H1 (cell line): ENCODE data around the gene ERMN. TPM values are rescaled to one million over a fixed set of nuclear protein-coding genes. Genes with fewer than 3 reads are reported as not detected.
A peak's percentile ranks its signal among the peaks of the same experiment; 100 is the strongest.

Experiments
- CTCF ChIA-PET: fragments of 300-600 bp; sonication (Branson Sonifier 250); formaldehyde crosslinking; loops from one replicate; lab custom pipeline; 2021; ENCODE audit not compliant: partially characterized antibody; lab: Charles Lee
- POLR2A ChIA-PET: fragments of 300-600 bp; sonication (Branson Sonifier 250); formaldehyde crosslinking; loops from one replicate; lab custom pipeline; 2021; ENCODE audit warnings: inconsistent platforms; ENCODE audit not compliant: partially characterized antibody; lab: Charles Lee
- DNase-seq, 2 experiments: peaks; one replicate each; pipeline versions ENCODE4 v3.0.0 to v3.0.0-alpha.2; 2010 to 2022; ENCODE audit warnings: low spot score in 2 of 2, low read depth in 1 of 2, mixed read lengths in 1 of 2
- FAIRE-seq: peaks from 2 replicates; lab custom pipeline; 2011; peaks lifted over from hg19 to GRCh38; lab: Jason Lieb, UNC
- H2AFZ ChIP-seq: 2 replicates; pipeline ENCODE4 v1.8.1; 2012; ENCODE audit warnings: low read length, inconsistent platforms
- H2AK5ac ChIP-seq: 2 replicates; pipeline ENCODE4 v1.6.1; 2013; ENCODE audit warnings: low read depth, low read length
- H2BK120ac ChIP-seq: replicated peaks from 2 replicates; pipeline ENCODE3; 2013; ENCODE audit warnings: low read depth, low read length, inconsistent platforms
- H2BK12ac ChIP-seq: 2 replicates; pipeline ENCODE4 v1.6.1; 2013; ENCODE audit warnings: low read depth, low read length
- H2BK15ac ChIP-seq: 2 replicates; pipeline ENCODE4 v1.6.1; 2013; ENCODE audit warnings: low read length
- H2BK20ac ChIP-seq: 2 replicates; pipeline ENCODE4 v1.6.1; 2013; ENCODE audit warnings: low read length
- H2BK5ac ChIP-seq: 2 replicates; pipeline ENCODE4 v1.6.1; 2013; ENCODE audit warnings: low read depth, low read length
- H3K14ac ChIP-seq: 2 replicates; pipeline ENCODE4 v1.6.1; 2013; ENCODE audit warnings: inconsistent platforms; ENCODE audit not compliant: insufficient read length
- H3K18ac ChIP-seq: 2 replicates; pipeline ENCODE4 v1.6.1; 2013; ENCODE audit warnings: low read length; ENCODE audit errors: extremely low read depth
- H3K23ac ChIP-seq: 2 replicates; pipeline ENCODE4 v1.6.1; 2013; ENCODE audit warnings: inconsistent platforms; ENCODE audit not compliant: insufficient read length
- H3K23me2 ChIP-seq: 2 replicates; pipeline ENCODE4 v1.6.1; 2013; ENCODE audit warnings: low read depth, low read length
- H3K27ac ChIP-seq: 2 replicates; pipeline ENCODE4 v1.6.1; 2011; ENCODE audit warnings: low read depth, low read length, inconsistent platforms
- H3K27me3 ChIP-seq, 4 experiments: replicated peaks in 1 of 4; 1 replicate in 1 of 4; 2 replicates in 3 of 4; pipeline versions ENCODE4 v1.6.1 to v1.8.1; 2011 to 2013; ENCODE audit warnings: low read length in 3 of 4, mild to moderate bottlenecking in 3 of 4, inconsistent platforms in 2 of 4, mixed read lengths in 2 of 4, moderate library complexity in 1 of 4; ENCODE audit not compliant: control insufficient read depth in 3 of 4, insufficient read depth in 3 of 4; ENCODE audit errors: extremely low read depth in 1 of 4
- H3K36me3 ChIP-seq, 4 experiments: 2 replicates each; pipeline versions ENCODE4 v1.6.1 to v1.8.1; 2011 to 2013; ENCODE audit warnings: mild to moderate bottlenecking in 4 of 4, low read length in 3 of 4, moderate library complexity in 2 of 4, control low read depth in 1 of 4, inconsistent platforms in 1 of 4; ENCODE audit not compliant: insufficient read depth in 4 of 4, control insufficient read depth in 2 of 4
- H3K4ac ChIP-seq: replicated peaks from 2 replicates; pipeline ENCODE3; 2013; ENCODE audit warnings: low read length, low read depth, mixed read lengths, inconsistent platforms; ENCODE audit not compliant: insufficient read length
- H3K4me1 ChIP-seq, 4 experiments: replicated peaks in 1 of 4; 1 replicate in 1 of 4; 2 replicates in 3 of 4; pipeline versions ENCODE4 v1.6.1 to v1.8.1; 2011 to 2013; ENCODE audit warnings: low read length in 3 of 4, inconsistent platforms in 2 of 4, mixed read lengths in 1 of 4; ENCODE audit not compliant: insufficient read depth in 4 of 4, control insufficient read depth in 3 of 4
- H3K4me2 ChIP-seq, 2 experiments: 2 replicates each; pipeline versions ENCODE4 v1.6.1 to v1.8.1; 2011 to 2013; ENCODE audit warnings: low read depth in 2 of 2, low read length in 2 of 2, control low read depth in 1 of 2, inconsistent platforms in 1 of 2, mild to moderate bottlenecking in 1 of 2; ENCODE audit not compliant: insufficient read depth in 1 of 2
- H3K4me3 ChIP-seq, 4 experiments: fragments of 200-600, 300-600 bp in 1 of 4; sonication (generic), shearing (Covaris generic), sonication (Bioruptor Twin) in 1 of 4; 2 replicates each; pipeline versions ENCODE4 v1.5.1 to v1.8.1; 2011 to 2016; ENCODE audit warnings: low read length in 4 of 4, low read depth in 3 of 4, control low read depth in 2 of 4, inconsistent platforms in 2 of 4, mild to moderate bottlenecking in 2 of 4, mixed read lengths in 1 of 4, moderate library complexity in 1 of 4; ENCODE audit not compliant: insufficient read depth in 2 of 4; ENCODE audit errors: extremely low read depth in 1 of 4
- H3K56ac ChIP-seq: replicated peaks from 2 replicates; pipeline ENCODE3; 2013; ENCODE audit warnings: low read depth, mild to moderate bottlenecking, mixed read lengths, low read length, inconsistent platforms; ENCODE audit not compliant: insufficient read length
- H3K79me1 ChIP-seq: 2 replicates; pipeline ENCODE4 v1.6.1; 2013; ENCODE audit warnings: low read depth, low read length, control low read depth
- H3K79me2 ChIP-seq, 2 experiments: 2 replicates each; pipeline versions ENCODE4 v1.6.1 to v1.8.1; 2012 to 2013; ENCODE audit warnings: low read length in 2 of 2, mild to moderate bottlenecking in 2 of 2, inconsistent platforms in 1 of 2; ENCODE audit not compliant: insufficient read depth in 2 of 2, control insufficient read depth in 1 of 2
- H3K9ac ChIP-seq, 4 experiments: replicated peaks in 1 of 4; 1 replicate in 1 of 4; 2 replicates in 3 of 4; pipeline versions ENCODE4 v1.6.1 to v1.8.1; 2011 to 2013; ENCODE audit warnings: low read depth in 3 of 4, low read length in 3 of 4, control low read depth in 2 of 4, mild to moderate bottlenecking in 2 of 4, moderate library complexity in 2 of 4, inconsistent platforms in 1 of 4; ENCODE audit errors: extremely low read depth in 1 of 4
- H3K9me3 ChIP-seq, 2 experiments: 2 replicates each; pipeline versions ENCODE4 v1.6.1 to v1.8.1; 2012 to 2013; ENCODE audit warnings: mild to moderate bottlenecking in 2 of 2, moderate library complexity in 2 of 2, control low read depth in 1 of 2, inconsistent platforms in 1 of 2, low read depth in 1 of 2, low read length in 1 of 2, mixed read lengths in 1 of 2; ENCODE audit not compliant: insufficient read depth in 2 of 2
- H4K20me1 ChIP-seq, 2 experiments: replicated peaks in 1 of 2; 2 replicates each; pipeline versions ENCODE3 to v1.8.1; 2011 to 2013; ENCODE audit warnings: inconsistent platforms in 2 of 2, low read length in 2 of 2, mild to moderate bottlenecking in 1 of 2; ENCODE audit not compliant: insufficient read depth in 2 of 2, control insufficient read depth in 1 of 2
- H4K5ac ChIP-seq: 2 replicates; pipeline ENCODE4 v1.6.1; 2013; ENCODE audit warnings: low read length, low read depth, mixed read lengths, inconsistent platforms; ENCODE audit not compliant: insufficient read length
- H4K8ac ChIP-seq: 2 replicates; pipeline ENCODE4 v1.8.0; 2013; ENCODE audit warnings: mild to moderate bottlenecking, moderate library complexity, low read length, inconsistent platforms; ENCODE audit not compliant: insufficient read depth; ENCODE audit errors: extremely low read depth
- H4K91ac ChIP-seq: replicated peaks from 2 replicates; pipeline ENCODE3; 2013; ENCODE audit warnings: low read length, mixed read lengths, inconsistent platforms; ENCODE audit not compliant: insufficient read length
- BACH1 ChIP-seq: IDR thresholded peaks from 2 replicates; pipeline ENCODE4 v1.6.1; 2012; ENCODE audit warnings: low read length, improper control_type of control experiment
- CEBPB ChIP-seq: IDR thresholded peaks from 2 replicates; pipeline ENCODE4 v1.6.1; 2012; ENCODE audit warnings: low read depth, low read length
- CHD1 ChIP-seq: IDR thresholded peaks from 2 replicates; pipeline ENCODE4 v1.6.1; 2012; ENCODE audit warnings: low read depth, low read length, improper control_type of control experiment
- CTBP2 ChIP-seq: IDR thresholded peaks from 2 replicates; pipeline ENCODE4 v1.7.0; 2011; ENCODE audit warnings: borderline replicate concordance, mild to moderate bottlenecking, moderate library complexity, mixed read lengths, low read length; ENCODE audit not compliant: insufficient read depth, insufficient read length
- EZH2 ChIP-seq: fragments of 200-600 bp; sonication (generic); IDR thresholded peaks from 2 replicates; pipeline ENCODE4 v1.7.1; 2012; ENCODE audit warnings: low read depth, mild to moderate bottlenecking, moderate library complexity, low read length, inconsistent platforms; ENCODE audit not compliant: severe bottlenecking
- KDM1A ChIP-seq: fragments of 200-600, 300-600 bp; sonication (generic); IDR thresholded peaks from 2 replicates; pipeline ENCODE4 v1.7.1; 2016; ENCODE audit warnings: mild to moderate bottlenecking, low read length, borderline replicate concordance
- NRF1 ChIP-seq: IDR thresholded peaks from 2 replicates; pipeline ENCODE4 v1.6.1; 2011; ENCODE audit warnings: mild to moderate bottlenecking, low read depth, low read length, improper control_type of control experiment
- RAD21 ChIP-seq, 2 experiments: IDR thresholded peaks in 1 of 2; conservative IDR thresholded peaks in 1 of 2; 2 replicates each; pipeline ENCODE4 v1.6.1; 2011; ENCODE audit warnings: low read depth in 2 of 2, low read length in 2 of 2, improper control_type of control experiment in 1 of 2, inconsistent platforms in 1 of 2, mild to moderate bottlenecking in 1 of 2, moderate library complexity in 1 of 2
- RNF2 ChIP-seq: fragments of 200-900, 300-1000 bp; sonication (generic); IDR thresholded peaks from 2 replicates; pipeline ENCODE4 v1.7.1; 2016; ENCODE audit warnings: borderline replicate concordance, low read depth, mild to moderate bottlenecking, antibody characterized with exemption, low read length; ENCODE audit not compliant: poor library complexity, severe bottlenecking; ENCODE audit errors: missing control alignments
- SP4 ChIP-seq: IDR thresholded peaks from 2 replicates; pipeline ENCODE4 v1.6.1; 2012; ENCODE audit warnings: low read length, inconsistent platforms
- SRF ChIP-seq: IDR thresholded peaks from 2 replicates; pipeline ENCODE4 v1.6.1; 2011; ENCODE audit warnings: mild to moderate bottlenecking, low read depth, low read length, moderate library complexity
- TAF7 ChIP-seq: optimal IDR thresholded peaks from 2 replicates; pipeline ENCODE3; 2011; ENCODE audit warnings: low read depth, mild to moderate bottlenecking, inconsistent platforms, low read length, moderate library complexity, borderline replicate concordance
- ZNF274 ChIP-seq: IDR thresholded peaks from 2 replicates; pipeline ENCODE4 v1.7.0; 2012; ENCODE audit warnings: low read length, borderline replicate concordance; ENCODE audit errors: extremely low read depth
- WGBS, 2 experiments: shearing (Covaris generic) in 1 of 2; methylation state at CpG; one replicate each; pipeline versions ENCODE4 v1.1.6 to v1.1.7; 2013 to 2015; ENCODE audit warnings: low lambda C conversion rate in 2 of 2, mixed read lengths in 2 of 2, inconsistent platforms in 1 of 2, low coverage in 1 of 2, missing lambda C conversion rate in 1 of 2; ENCODE audit not compliant: insufficient replicate concordance in 2 of 2, insufficient coverage in 1 of 2, insufficient read length in 1 of 2; ENCODE audit errors: extremely low coverage in 1 of 2, missing lambda C conversion rate in 1 of 2; 5-methylcytosine and 5-hydroxymethylcytosine counted together
- polyA plus RNA-seq, 7 experiments: library from polyadenylated mRNA; depleted of rRNA in 3 of 7; stranded (reverse) in 5 of 7; unstranded in 2 of 7; fragments of >200 nt in 5 of 7; fragments of 200-250 nt in 2 of 7; gene quantifications; 1 replicate in 5 of 7; 2 replicates in 1 of 7; 4 replicates in 1 of 7; pipeline versions ENCODE4 v1.2.1 to v1.2.3, GENCODE V29; 2011 to 2013; ENCODE audit warnings: missing spikeins in 2 of 7, mixed read lengths in 2 of 7
- total RNA-seq: library from RNA; stranded (reverse); fragmentation: NEBNext Ultra II Directional; extraction: Animal tissue kit (Norgen Biotek cat#: 25700); gene quantifications from 2 replicates; pipeline ENCODE4 v1.2.1, GENCODE V29; 2021

Gene ERMN
- total and polyA plus RNA-seq, 2 of the 8 experiments (the other 6 are each of a cell fraction or from before 2014, with no cell fraction given): 0.11 TPM; not detected in 1

GRCh38 chr2:157290525-157290924 lies 35.1 kb downstream of the ERMN start:
- Histone ChIP-seq H3K23me2 (no peaks in the 10 kb centered on the region), H3K4me1 (no peaks in the 10 kb centered on the region), H3K9ac (no peak overlapping the region), H4K8ac (no peak overlapping the region), H3K27ac (no peak overlapping the region), H2AFZ (peak overlapping the region; percentile 60; the same call in 1 of the 2 replicates), H3K23ac (no peak overlapping the region), H2BK20ac (no peak overlapping the region), H3K27me3 (no peaks in the 10 kb centered on the region), H4K5ac (no peak overlapping the region), H3K14ac (no peak overlapping the region), H3K36me3 (no peaks in the 10 kb centered on the region), H3K56ac (no peak overlapping the region), H2BK120ac (no peak overlapping the region), H3K4me2 (no peak overlapping the region), H2BK5ac (no peak overlapping the region), H4K91ac (no peak overlapping the region), H2BK15ac (no peak overlapping the region), H3K79me2 (no peaks in the 10 kb centered on the region), H3K18ac (no peak overlapping the region), H4K20me1 (no peaks in the 10 kb centered on the region), H3K79me1 (no peaks in the 10 kb centered on the region), H2AK5ac (no peak overlapping the region), H2BK12ac (no peak overlapping the region), H3K4me3 (no peak overlapping the region), H3K4ac (no peak overlapping the region), H3K9me3 (no peaks in the 10 kb centered on the region)
- FAIRE-seq: no peak
- CTCF ChIA-PET: interaction anchor here (1.7 kb wide), 1 partner anchor 9 kb away, joined by 4 read pairs; no protein-coding TSS in a partner anchor
- no peak for DNase-seq
- WGBS, 2 experiments: 97% methylated on average over 2 of the region's 2 CpGs; no CpG with 5 or more reads in 1 of the 2 experiments
- POLR2A ChIA-PET: no interaction called here
- TF ChIP-seq NRF1: no peak
- TF ChIP-seq CTBP2: no peak
- no peak for TF ChIP-seq TAF7
- TF ChIP-seq RAD21 (IDR thresholded peaks at IDR 0.05 in 1 of 2, conservative IDR thresholded peaks at IDR 0.05 in 1 of 2; ENCODE audit: low read depth in 2 of 2, low read length in 2 of 2): no peak
- TF ChIP-seq KDM1A: no peak
- TF ChIP-seq BACH1: no peak
- no peak for TF ChIP-seq RNF2
- TF ChIP-seq SRF: no peak
- TF ChIP-seq CHD1: no peak
- no peak for TF ChIP-seq CEBPB
- no peak for TF ChIP-seq ZNF274
- no peak for TF ChIP-seq SP4
- TF ChIP-seq EZH2: no peak
